CD1c-positive myeloid dendritic cell (primary cell): Measurements from ENCODE around the gene PRR4.

Experiments used
- DNase-seq: peaks from one replicate; pipeline ENCODE4 v3.0.0-alpha.2; 2016; ENCODE audit errors: extremely low spot score

Gene PRR4

GRCh38 chr12:10801741-10802140 is 47.5 kb downstream of the PRR4 start:
- DNase-seq: no peak
